GM12878 (cell line): ENCODE data around the gene POGZ. TPM values are rescaled to one million over a fixed set of nuclear protein-coding genes. Genes with fewer than 3 reads are reported as not detected.

ENCODE experiments used
- ATAC-seq: fragments of 200-7000 bp; cut with Tn5 transposase; 3 replicates; pipeline ENCODE4 v1.9.1; 2020; ENCODE audit warnings: mild to moderate bottlenecking, moderate library complexity
- BruUV-seq: library from RNA; stranded (reverse); fragments of 400-500 nt; replicated peaks from 2 replicates; lab custom pipeline; 2021; lab: Mats Ljungman, UMichigan
- CTCF ChIA-PET: fragments of 300-600 bp; sonication (Branson Sonifier 250); formaldehyde crosslinking; extraction: SDS; loops from one replicate; lab custom pipeline; 2021; ENCODE audit warnings: inconsistent platforms; lab: Yijun Ruan, JAX
- POLR2A ChIA-PET: fragments of 350-600 bp; formaldehyde crosslinking; extraction: SDS; loops from one replicate; lab custom pipeline; 2021; ENCODE audit warnings: inconsistent platforms; lab: Charles Lee
- RAD21 ChIA-PET: fragments of 300-600 bp; sonication (Branson Sonifier 250); formaldehyde crosslinking; loops from one replicate; lab custom pipeline; 2023; ENCODE audit warnings: antibody characterized with exemption; ENCODE audit not compliant: unreplicated experiment; lab: Charles Lee
- SMC1A ChIA-PET: fragments of 300-600 bp; sonication (Branson Sonifier 250); formaldehyde crosslinking; loops from one replicate; lab custom pipeline; 2023; ENCODE audit not compliant: unreplicated experiment, uncharacterized antibody; lab: Charles Lee
- DNase-seq: peaks from one replicate; pipeline ENCODE4 v3.0.0-alpha.2; 2011; ENCODE audit warnings: low read depth, low spot score
- FAIRE-seq: peaks from 3 replicates; lab custom pipeline; 2011; peaks lifted over from hg19 to GRCh38; lab: Jason Lieb, UNC
- H2AFZ ChIP-seq: 2 replicates; pipeline ENCODE4 v1.6.0; 2011; ENCODE audit warnings: low read depth, low read length, control low read depth; ENCODE audit not compliant: control insufficient read depth
- H3K27ac ChIP-seq: 2 replicates; pipeline ENCODE4 v1.5.1; 2011; ENCODE audit warnings: control low read depth; ENCODE audit not compliant: control insufficient read depth, insufficient read depth
- H3K27me3 ChIP-seq, 2 experiments: replicated peaks in 1 of 2; 2 replicates each; pipeline versions ENCODE4 v1.6.0 to v1.6.1; 2011; ENCODE audit warnings: low read length in 1 of 2; ENCODE audit not compliant: control insufficient read depth in 2 of 2, insufficient read depth in 2 of 2
- H3K36me3 ChIP-seq, 2 experiments: 2 replicates each; pipeline ENCODE4 v1.5.1; 2011; ENCODE audit warnings: low read length in 1 of 2; ENCODE audit not compliant: control insufficient read depth in 2 of 2, insufficient read depth in 2 of 2
- H3K4me1 ChIP-seq: 2 replicates; pipeline ENCODE4 v1.6.1; 2011; ENCODE audit warnings: mild to moderate bottlenecking, low read length, moderate library complexity, mixed read lengths; ENCODE audit not compliant: control insufficient read depth, insufficient read depth
- H3K4me2 ChIP-seq: 2 replicates; pipeline ENCODE4 v1.6.0; 2011; ENCODE audit warnings: control low read depth; ENCODE audit not compliant: control insufficient read depth, insufficient read depth
- H3K4me3 ChIP-seq: fragments of 200-600 bp; sonication (generic); 2 replicates; pipeline ENCODE4 v1.5.1; 2016
- H3K79me2 ChIP-seq: 2 replicates; pipeline ENCODE4 v1.6.0; 2011; ENCODE audit warnings: low read length; ENCODE audit not compliant: control insufficient read depth, insufficient read depth
- H3K9ac ChIP-seq: 2 replicates; pipeline ENCODE4 v1.8.0; 2011; ENCODE audit warnings: low read length, control low read depth, mixed read lengths; ENCODE audit not compliant: control insufficient read depth, insufficient read depth
- H3K9me3 ChIP-seq: replicated peaks from 3 replicates; pipeline ENCODE4 v1.5.1; 2011; ENCODE audit warnings: mild to moderate bottlenecking, low read length; ENCODE audit not compliant: control insufficient read depth, insufficient read depth
- H4K20me1 ChIP-seq: 2 replicates; pipeline ENCODE4 v1.6.0; 2011; ENCODE audit not compliant: control insufficient read depth, insufficient read depth
- CBFB ChIP-seq: IDR thresholded peaks from 2 replicates; pipeline ENCODE4 v1.6.1; 2016; ENCODE audit warnings: antibody characterized with exemption, low read depth
- FOXK2 ChIP-seq: fragments of 450-650 bp; IDR thresholded peaks from 2 replicates; pipeline ENCODE4 v1.6.1; 2017; ENCODE audit warnings: mild to moderate bottlenecking, moderate library complexity
- HDAC2 ChIP-seq: fragments of 200-600 bp; sonication (generic); IDR thresholded peaks from 2 replicates; pipeline ENCODE4 v1.6.1; 2017
- KLF5 ChIP-seq: fragments of 450-650 bp; IDR thresholded peaks from 2 replicates; pipeline ENCODE4 v1.6.1; 2014; ENCODE audit warnings: mild to moderate bottlenecking; ENCODE audit not compliant: partially characterized antibody
- MYB ChIP-seq: fragments of 150-350 bp; IDR thresholded peaks from 2 replicates; pipeline ENCODE4 v1.6.1; 2014; ENCODE audit warnings: mild to moderate bottlenecking, low read depth, low read length, borderline replicate concordance
- NR2F1 ChIP-seq: fragments of 450-650 bp; conservative IDR thresholded peaks from 2 replicates; pipeline ENCODE4 v1.6.1; 2017; ENCODE audit warnings: mild to moderate bottlenecking
- RCOR1 ChIP-seq: conservative IDR thresholded peaks from 2 replicates; pipeline ENCODE4 v1.6.1; 2012; ENCODE audit warnings: low read depth, low read length, improper control_type of control experiment
- ZNF217 ChIP-seq: fragments of 450-650 bp; IDR thresholded peaks from 2 replicates; pipeline ENCODE4 v1.6.1; 2017; ENCODE audit warnings: antibody characterized with exemption, mild to moderate bottlenecking
- WGBS: methylation state at CpG from one replicate; pipeline ENCODE4 v1.1.6; 2016; ENCODE audit warnings: low lambda C conversion rate; ENCODE audit not compliant: insufficient replicate concordance, insufficient coverage; ENCODE audit errors: missing lambda C conversion rate; 5-methylcytosine and 5-hydroxymethylcytosine counted together
- in situ Hi-C: fragments of 300-500 bp; cut with MboI; formaldehyde crosslinking; loops from 9 replicates; pipeline ENCODE4 v1.14.3; 2018; ENCODE audit warnings: mixed read lengths
- intact Hi-C: fragments of 100-400 bp; cut with micrococcal nuclease; formaldehyde crosslinking; loops from one replicate; pipeline ENCODE4 v1.14.2; 2022; ENCODE audit not compliant: unreplicated experiment
- polyA plus RNA-seq, 11 experiments: library from polyadenylated mRNA; depleted of rRNA in 4 of 11; unstranded in 6 of 11; stranded (reverse) in 5 of 11; fragments of >200 nt; fragmentation: Nextera tagmentation in 4 of 11; fragmentation: Illumina TruSeq in 1 of 11; extraction: Ambion mirVana in 4 of 11; extraction: Trizol in 1 of 11; gene quantifications; 1 replicate in 1 of 11; 2 replicates in 10 of 11; pipeline versions ENCODE4 v1.2.1 to v1.2.3, GENCODE V29; 2011 to 2016; ENCODE audit warnings: inconsistent platforms in 2 of 11, missing spikeins in 2 of 11, low read depth in 1 of 11
- total RNA-seq, 4 experiments: library from RNA; depleted of rRNA in 3 of 4; stranded (reverse); fragments of >200 nt in 3 of 4; fragmentation: Illumina TruSeq in 1 of 4; extraction: Trizol in 1 of 4; gene quantifications; 2 replicates each; pipeline versions ENCODE4 v1.2.1 to v1.2.3, GENCODE V29; 2013 to 2021
- TF ChIP-seq, protein P1 (sequence below): IDR thresholded peaks from 2 replicates; pipeline ENCODE4 v1.6.1; 2012; ENCODE audit warnings: low read depth, low read length, improper control_type of control experiment
- TF ChIP-seq, protein P2 (sequence below): fragments of 450-650 bp; formaldehyde crosslinking; IDR thresholded peaks from 2 replicates; pipeline ENCODE4 v1.4.0; 2022; ENCODE audit warnings: mild to moderate bottlenecking, moderate library complexity
- TF ChIP-seq, protein P3 (sequence below): fragments of 450-650 bp; conservative IDR thresholded peaks from 2 replicates; pipeline ENCODE4 v1.6.1; 2017; ENCODE audit warnings: mild to moderate bottlenecking, moderate library complexity

Gene POGZ
- total and polyA plus RNA-seq, 10 of the 15 experiments (the other 5 are each of a cell fraction or from before 2014, with no cell fraction given) = 11.3 to 80.6 (median 35.8) TPM

DNA sequence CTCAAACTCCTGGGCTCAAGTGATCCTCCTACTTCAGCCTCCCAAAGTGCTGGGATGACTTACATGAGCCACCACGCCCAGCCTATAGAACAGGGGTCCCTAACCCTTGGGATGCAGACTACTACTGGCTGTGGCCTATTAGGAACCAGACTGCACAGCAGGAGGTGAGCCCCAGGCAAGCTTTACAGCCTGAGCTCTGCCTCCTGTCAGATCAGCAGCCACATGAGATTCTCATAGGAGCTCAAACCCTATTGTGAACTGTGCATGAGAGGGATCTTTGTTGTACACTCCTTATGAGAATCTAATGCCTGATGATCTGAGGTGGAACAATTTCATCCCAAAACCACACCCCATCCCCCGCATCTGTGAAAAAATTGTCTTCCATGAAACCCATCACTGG is 73.3 kb downstream of the POGZ start:
- ChIA-PET POLR2A (no interaction called here), SMC1A (interaction anchor here (0.7 to 1.2 kb wide), 2 partner anchors 13 to 19 kb away, joined by 3 to 4 read pairs; partner anchors contain the start of gene PSMB4), RAD21 (interaction anchor here (1.1 kb wide), 1 partner anchor 16 kb away, joined by 3 read pairs; no protein-coding TSS in a partner anchor), CTCF (interaction anchor here (1.2 kb wide), 1 partner anchor 37 kb away, joined by 4 read pairs; no protein-coding TSS in a partner anchor)
- TF ChIP-seq ZNF217 (no peak), FOXK2 (no peak), CBFB (no peak), KLF5 (no peak), HDAC2 (no peak), NR2F1 (no peak), MYB (no peak), RCOR1 (no peak)
- TF ChIP-seq, protein P1, sequence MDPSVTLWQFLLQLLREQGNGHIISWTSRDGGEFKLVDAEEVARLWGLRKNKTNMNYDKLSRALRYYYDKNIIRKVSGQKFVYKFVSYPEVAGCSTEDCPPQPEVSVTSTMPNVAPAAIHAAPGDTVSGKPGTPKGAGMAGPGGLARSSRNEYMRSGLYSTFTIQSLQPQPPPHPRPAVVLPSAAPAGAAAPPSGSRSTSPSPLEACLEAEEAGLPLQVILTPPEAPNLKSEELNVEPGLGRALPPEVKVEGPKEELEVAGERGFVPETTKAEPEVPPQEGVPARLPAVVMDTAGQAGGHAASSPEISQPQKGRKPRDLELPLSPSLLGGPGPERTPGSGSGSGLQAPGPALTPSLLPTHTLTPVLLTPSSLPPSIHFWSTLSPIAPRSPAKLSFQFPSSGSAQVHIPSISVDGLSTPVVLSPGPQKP = no peak
- TF ChIP-seq, protein P2, sequence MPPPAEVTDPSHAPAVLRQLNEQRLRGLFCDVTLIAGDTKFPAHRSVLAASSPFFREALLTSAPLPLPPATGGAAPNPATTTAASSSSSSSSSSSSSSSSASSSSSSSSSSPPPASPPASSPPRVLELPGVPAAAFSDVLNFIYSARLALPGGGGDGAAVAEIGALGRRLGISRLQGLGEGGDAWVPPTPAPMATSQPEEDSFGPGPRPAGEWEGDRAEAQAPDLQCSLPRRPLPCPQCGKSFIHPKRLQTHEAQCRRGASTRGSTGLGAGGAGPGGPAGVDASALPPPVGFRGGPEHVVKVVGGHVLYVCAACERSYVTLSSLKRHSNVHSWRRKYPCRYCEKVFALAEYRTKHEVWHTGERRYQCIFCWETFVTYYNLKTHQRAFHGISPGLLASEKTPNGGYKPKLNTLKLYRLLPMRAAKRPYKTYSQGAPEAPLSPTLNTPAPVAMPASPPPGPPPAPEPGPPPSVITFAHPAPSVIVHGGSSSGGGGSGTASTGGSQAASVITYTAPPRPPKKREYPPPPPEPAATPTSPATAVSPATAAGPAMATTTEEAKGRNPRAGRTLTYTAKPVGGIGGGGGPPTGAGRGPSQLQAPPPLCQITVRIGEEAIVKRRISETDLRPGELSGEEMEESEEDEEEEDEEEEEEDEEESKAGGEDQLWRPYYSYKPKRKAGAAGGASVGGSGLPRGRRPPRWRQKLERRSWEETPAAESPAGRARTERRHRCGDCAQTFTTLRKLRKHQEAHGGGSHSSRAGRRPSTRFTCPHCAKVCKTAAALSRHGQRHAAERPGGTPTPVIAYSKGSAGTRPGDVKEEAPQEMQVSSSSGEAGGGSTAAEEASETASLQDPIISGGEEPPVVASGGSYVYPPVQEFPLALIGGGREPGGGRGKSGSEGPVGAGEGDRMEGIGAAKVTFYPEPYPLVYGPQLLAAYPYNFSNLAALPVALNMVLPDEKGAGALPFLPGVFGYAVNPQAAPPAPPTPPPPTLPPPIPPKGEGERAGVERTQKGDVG (CRISPR knock-in tag) = no peak
- TF ChIP-seq, protein P3, sequence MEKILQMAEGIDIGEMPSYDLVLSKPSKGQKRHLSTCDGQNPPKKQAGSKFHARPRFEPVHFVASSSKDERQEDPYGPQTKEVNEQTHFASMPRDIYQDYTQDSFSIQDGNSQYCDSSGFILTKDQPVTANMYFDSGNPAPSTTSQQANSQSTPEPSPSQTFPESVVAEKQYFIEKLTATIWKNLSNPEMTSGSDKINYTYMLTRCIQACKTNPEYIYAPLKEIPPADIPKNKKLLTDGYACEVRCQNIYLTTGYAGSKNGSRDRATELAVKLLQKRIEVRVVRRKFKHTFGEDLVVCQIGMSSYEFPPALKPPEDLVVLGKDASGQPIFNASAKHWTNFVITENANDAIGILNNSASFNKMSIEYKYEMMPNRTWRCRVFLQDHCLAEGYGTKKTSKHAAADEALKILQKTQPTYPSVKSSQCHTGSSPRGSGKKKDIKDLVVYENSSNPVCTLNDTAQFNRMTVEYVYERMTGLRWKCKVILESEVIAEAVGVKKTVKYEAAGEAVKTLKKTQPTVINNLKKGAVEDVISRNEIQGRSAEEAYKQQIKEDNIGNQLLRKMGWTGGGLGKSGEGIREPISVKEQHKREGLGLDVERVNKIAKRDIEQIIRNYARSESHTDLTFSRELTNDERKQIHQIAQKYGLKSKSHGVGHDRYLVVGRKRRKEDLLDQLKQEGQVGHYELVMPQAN = no peak
- Histone ChIP-seq H2AFZ (no peak overlapping the region), H3K27ac (no peak overlapping the region), H3K4me2 (no peak overlapping the region), H3K36me3 (no peaks in the 10 kb centered on the region), H3K9me3 (no peaks in the 10 kb centered on the region), H3K4me3 (no peak overlapping the region), H4K20me1 (no peaks in the 10 kb centered on the region), H3K27me3 (no peaks in the 10 kb centered on the region), H3K79me2 (no peaks in the 10 kb centered on the region), H3K9ac (no peak overlapping the region), H3K4me1 (no peaks in the 10 kb centered on the region)
- no peak for FAIRE-seq
- ATAC-seq = no peak
- no peak for DNase-seq
- intact Hi-C loops (no loop called here), in situ Hi-C loops (no loop called here)
- WGBS = 27% methylated on average over 2 of the region's 2 CpGs
- BruUV-seq = no TSS peak
